ENCODE results near the gene FAM149A.

DNA sequence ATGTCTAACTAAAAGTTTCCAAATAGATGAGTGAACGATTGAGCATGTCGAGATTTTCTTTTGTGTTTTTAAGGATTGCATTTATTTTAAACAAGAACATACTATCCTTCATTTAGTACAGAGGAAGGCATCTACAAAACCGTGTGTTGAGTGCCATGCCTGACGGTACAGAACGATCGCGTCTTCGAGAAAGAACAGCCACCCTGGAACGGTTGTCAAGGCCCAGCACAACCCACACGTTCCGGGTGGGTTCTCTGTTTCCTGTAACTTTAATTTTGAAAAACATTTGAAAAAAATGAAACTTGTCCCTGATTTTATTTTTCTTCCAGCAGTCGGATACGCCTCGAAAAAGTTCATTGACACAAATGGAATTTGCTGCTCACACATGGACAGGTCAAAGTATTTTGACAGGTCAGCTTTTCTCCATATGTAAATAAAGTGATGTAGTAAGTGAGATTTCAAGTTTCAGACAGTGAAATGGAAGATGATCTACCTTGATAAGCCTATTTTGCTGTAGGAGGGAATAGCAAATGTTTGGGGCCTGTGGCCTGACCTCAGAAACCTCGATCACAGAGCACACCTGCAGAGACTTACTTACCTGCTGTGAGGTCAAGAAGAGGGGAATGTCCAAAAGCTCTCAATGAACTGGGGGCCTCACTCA is 62.5 kb downstream of the FAM149A start:
- TF ChIP-seq, protein P1, sequence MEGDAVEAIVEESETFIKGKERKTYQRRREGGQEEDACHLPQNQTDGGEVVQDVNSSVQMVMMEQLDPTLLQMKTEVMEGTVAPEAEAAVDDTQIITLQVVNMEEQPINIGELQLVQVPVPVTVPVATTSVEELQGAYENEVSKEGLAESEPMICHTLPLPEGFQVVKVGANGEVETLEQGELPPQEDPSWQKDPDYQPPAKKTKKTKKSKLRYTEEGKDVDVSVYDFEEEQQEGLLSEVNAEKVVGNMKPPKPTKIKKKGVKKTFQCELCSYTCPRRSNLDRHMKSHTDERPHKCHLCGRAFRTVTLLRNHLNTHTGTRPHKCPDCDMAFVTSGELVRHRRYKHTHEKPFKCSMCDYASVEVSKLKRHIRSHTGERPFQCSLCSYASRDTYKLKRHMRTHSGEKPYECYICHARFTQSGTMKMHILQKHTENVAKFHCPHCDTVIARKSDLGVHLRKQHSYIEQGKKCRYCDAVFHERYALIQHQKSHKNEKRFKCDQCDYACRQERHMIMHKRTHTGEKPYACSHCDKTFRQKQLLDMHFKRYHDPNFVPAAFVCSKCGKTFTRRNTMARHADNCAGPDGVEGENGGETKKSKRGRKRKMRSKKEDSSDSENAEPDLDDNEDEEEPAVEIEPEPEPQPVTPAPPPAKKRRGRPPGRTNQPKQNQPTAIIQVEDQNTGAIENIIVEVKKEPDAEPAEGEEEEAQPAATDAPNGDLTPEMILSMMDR (IDR thresholded peaks at IDR 0.05; ENCODE audit: extremely low read depth in 1 of 2, insufficient read depth in 1 of 2, low read depth in 1 of 2, low read length in 2 of 2) = no peak
- no peak for TF ChIP-seq POLR2AphosphoS5 (IDR thresholded peaks at IDR 0.05; ENCODE audit: insufficient read depth, low read depth, low read length)
- TF ChIP-seq MYC (IDR thresholded peaks at IDR 0.05; ENCODE audit: low read depth, low read length) = no peak
- no peak for TF ChIP-seq POLR2A (IDR thresholded peaks at IDR 0.05; ENCODE audit: low read depth, low read length)

All from endothelial cell of umbilical vein (primary cell).